GM21528 (cell line): ENCODE measurements around the gene RHEX.
A peak's percentile ranks its signal among the peaks of the same experiment; 100 is the strongest.
"Not testable (repeated sequence)": the region's sequence is repeated elsewhere in the genome, so short reads cannot be mapped to it uniquely, and the experiment has no call there.

ENCODE experiments used
- ATAC-seq: cut with Tn5 transposase; IDR thresholded peaks from one replicate; pipeline ENCODE4 v1.9.1; 2021; ENCODE audit warnings: mild to moderate bottlenecking, moderate library complexity; ENCODE audit not compliant: unreplicated experiment, low FRiP score

The RHEX gene

GRCh38 chr1:206029484-206029883 lies 23.5 kb upstream of the RHEX start:
- ATAC-seq, result no peak

GRCh38 chr1:206030191-206030590 lies 22.8 kb upstream of the RHEX start:
- ATAC-seq, result no peak

- ATAC-seq, result peak; percentile 72
Observed at GRCh38 chr1:206030714-206031113, 22.3 kb upstream of the RHEX start.

DNA sequence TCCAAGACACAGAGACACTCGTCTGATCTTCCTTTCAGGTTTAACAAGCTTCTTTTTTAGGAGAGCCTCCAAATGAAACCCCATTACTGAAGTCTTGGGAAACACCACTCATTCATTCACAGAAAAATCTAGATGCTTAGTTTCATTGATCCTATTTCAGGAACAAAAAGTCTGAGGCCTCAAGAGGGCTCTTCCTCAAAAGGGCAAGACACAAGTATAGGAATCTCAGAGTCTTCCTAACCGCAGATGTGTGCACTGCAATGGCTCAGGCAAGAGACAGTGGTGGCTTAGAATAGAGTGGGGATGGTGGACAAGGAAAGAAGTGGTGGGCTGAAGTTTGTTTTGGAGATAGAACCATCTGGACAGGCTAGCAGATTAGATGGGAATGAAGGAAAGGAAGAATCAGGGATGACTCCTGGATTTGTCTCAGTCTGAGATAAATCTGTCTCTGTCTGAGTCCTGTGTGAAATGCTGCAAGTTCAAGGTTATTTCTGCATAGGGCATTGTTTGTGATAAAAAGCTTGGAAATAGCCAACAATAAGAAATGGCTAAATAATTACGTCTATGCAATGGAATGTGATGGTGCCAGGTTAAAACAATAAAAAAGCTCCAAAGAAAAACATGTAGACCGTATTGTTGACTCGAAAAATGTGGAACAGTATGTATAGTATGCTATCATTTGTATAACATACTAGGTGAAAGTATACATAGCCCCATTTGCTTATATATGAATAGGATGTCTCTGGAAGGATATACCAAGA lies 20.4 kb upstream of the RHEX start:
- ATAC-seq, result no peak

DNA sequence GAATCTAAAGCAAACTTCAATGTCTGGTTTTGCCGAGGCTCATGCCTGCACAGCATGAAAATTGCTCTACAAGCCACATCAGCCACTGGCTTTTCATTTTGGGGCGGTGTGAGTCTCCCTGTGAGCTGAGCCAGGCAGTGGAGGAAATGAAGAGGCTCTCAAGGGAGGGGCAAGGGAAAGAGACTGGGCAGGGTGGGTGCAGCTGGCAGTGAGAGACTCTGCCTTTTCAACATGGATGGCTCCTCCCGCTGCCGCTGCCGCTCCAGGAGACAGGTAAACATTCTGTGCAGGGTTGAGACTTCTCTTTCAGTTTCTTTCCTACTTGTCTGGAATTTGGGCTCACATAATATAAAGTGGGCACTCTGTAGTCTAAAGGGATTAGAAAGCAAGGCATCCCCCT lies 17.9 kb upstream of the RHEX start:
- ATAC-seq, result no peak

DNA sequence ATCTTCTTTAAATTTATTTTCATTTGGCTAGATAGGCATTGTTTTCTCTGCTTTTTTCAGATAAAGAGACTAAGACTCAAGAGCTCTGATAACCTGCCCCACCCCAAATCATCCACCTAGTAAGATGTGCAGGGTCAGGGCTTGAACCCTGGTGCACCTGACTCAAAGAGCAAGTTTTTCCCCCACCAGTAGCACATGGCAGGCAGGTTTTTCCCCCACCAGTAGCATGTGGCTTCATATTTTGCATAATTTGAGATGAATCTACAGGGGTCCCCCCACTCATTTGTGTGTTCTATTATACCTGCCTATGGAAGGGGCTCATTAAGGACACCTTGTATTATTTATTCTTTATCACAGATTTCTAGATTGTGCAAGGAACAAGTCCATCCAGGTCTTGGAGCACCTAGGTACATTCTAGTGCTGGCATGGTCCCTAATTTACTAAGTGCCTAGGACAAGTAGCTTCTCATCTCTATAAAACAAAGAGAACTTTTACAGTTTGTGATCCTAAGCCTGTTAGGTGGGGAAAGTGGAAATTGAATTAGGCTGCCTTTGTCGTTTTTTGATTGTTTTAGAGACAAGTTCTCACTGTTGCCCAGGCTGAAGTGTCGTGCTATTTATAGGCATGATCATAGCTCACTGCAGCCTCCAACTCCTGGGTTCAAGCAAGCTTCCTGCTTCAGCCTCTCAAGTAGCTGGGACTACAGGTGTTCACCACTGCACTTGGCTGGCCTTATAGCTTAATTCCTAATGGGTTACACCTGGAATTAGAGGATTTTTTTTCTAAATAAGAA lies 16.1 kb upstream of the RHEX start:
- ATAC-seq, result no peak

DNA sequence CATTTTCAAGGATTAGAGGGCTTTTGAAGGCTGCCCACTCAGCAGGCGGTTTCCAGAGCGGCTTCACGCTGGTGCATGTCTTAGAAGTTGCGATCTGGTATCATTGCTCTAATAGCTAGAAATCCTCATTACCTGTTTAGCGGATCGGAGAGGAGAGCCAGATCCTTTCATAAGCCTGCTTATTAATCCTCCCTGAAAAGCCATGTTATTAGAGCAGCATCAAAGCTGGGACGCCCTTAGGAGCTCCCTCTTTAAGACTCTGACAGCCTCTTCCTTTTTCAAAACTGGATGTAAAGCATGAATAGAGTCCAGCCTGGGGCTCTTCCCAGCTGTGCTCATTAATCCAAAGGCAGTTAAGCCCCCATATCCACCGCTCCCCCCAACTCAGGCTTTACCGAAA lies 15.4 kb upstream of the RHEX start:
- no peak for ATAC-seq

GRCh38 chr1:206039046-206039973 lies 13.7 kb upstream of the RHEX start:
- ATAC-seq, result no peak

- ATAC-seq, result no peak
Observed at GRCh38 chr1:206040328-206040727, 12.6 kb upstream of the RHEX start.

- ATAC-seq, result peak; percentile 71
Observed at GRCh38 chr1:206041640-206042039, 11.3 kb upstream of the RHEX start.

- ATAC-seq, result no peak
Observed at GRCh38 chr1:206047271-206047670, 5.7 kb upstream of the RHEX start.

DNA sequence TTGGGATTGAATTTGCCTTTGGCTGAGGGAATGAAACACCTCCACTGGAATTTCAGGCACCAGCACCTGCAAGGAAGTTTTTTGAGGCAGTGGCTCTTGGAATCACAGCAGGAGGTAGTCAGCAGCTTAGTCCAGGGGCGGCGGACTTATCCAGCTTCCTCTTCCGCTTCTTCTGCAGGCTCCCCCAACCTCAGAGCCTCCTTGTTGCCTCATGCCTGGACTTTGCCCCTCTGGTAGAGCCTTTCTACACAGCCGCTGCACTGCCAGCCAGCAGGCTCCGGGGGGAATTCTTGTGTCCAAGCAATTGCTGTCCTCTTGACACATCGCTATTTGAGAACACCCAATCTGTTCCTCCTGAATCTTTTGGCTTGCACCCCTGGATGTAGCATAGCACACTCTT lies 4.4 kb upstream of the RHEX start:
- no peak for ATAC-seq

DNA sequence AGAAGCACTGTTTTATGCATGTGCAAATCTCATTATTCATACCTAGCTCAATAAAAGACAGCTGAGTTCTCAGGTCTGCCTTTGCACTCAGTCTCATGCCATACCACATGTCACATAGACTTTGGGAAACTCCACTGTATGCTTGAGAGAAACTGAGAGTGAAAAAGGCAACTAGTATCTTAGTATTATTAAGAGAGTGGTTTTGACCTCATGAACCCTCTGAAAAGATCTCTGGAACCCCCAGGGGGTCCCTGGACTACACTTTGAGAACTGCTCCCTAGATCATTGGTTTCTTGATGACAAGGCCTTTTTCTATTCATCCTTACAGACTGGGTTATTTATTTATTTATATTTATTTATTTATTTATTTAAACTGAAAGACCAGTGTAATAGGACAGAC lies 3.7 kb upstream of the RHEX start:
- peak; percentile 49 for ATAC-seq

- ATAC-seq, result no peak
Observed at GRCh38 chr1:206049919-206050600, 2.9 kb upstream of the RHEX start.

DNA sequence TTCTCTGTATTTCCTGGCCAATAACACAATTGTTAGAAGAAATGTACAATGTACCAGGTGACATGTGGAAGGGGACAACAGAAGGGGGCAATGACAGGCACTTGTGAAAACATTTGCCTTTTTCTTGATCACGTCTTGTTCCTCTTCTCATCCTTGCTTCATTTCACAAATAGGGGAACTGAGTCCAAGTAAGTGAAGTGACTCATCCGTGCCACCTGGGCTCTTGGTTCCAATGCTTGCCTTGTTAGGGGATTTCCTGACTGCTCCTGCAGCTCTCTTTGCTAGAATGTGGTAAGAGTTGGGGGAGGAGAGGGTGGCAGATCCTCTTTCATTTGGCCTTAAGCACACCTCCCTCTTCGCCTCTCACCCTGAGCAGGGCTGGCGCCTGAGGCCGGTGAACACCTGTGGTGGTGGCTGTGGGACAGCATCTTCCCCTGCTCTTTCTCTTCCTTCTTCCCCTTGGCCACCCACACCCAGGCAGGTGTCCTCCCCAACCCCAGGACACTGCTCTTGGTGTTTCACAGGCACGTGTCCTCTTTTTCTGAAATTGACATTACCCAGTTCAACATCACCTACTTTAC lies 2.2 kb upstream of the RHEX start:
- peak; percentile 80 for ATAC-seq

- not testable (repeated sequence) for ATAC-seq
Observed at GRCh38 chr1:206052231-206052865, 625 bp upstream of the RHEX start.

DNA sequence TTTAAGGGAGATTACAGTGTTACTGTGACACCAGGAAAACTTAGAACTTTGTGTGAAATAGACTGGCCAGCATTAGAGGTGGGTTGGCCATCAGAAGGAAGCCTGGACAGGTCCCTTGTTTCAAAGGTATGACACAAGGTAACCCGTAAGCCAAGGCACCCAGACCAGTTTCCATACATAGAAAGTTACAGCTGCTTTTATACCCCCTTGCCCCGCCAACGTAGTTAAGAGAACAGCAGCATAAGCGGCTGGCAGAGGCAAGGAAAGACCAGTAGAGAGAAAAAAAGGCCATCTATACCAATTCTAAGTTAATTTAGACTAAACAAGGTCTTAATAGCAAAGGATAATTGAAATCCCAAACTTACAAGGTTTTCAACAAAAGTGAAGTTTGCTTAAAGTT lies 643 bp downstream of the RHEX start:
- ATAC-seq, result not testable (repeated sequence)

- ATAC-seq, result not testable (repeated sequence)
Observed at GRCh38 chr1:206055069-206055625, 2.2 kb downstream of the RHEX start.

GRCh38 chr1:206055639-206056323 lies 2.8 kb downstream of the RHEX start:
- ATAC-seq, result not testable (repeated sequence)
